SK-N-SH (cell line): ENCODE results near the gene CRISPLD2.

ENCODE experiments used
- CHD2 ChIP-seq: fragments of 150-350 bp; IDR thresholded peaks from 2 replicates; pipeline ENCODE4 v1.6.1; 2018; ENCODE audit warnings: low read length; ENCODE audit not compliant: partially characterized antibody
- FOSL2 ChIP-seq: IDR thresholded peaks from 2 replicates; pipeline ENCODE4 v1.4.0; 2012; ENCODE audit warnings: low read depth, mild to moderate bottlenecking, moderate library complexity, borderline replicate concordance
- GATA2 ChIP-seq: sonication (generic); formaldehyde crosslinking; IDR thresholded peaks from 2 replicates; pipeline ENCODE4 v1.5.0; 2020; ENCODE audit warnings: mild to moderate bottlenecking, missing genetic modification reagents
- PBX3 ChIP-seq: IDR thresholded peaks from 2 replicates; pipeline ENCODE4; 2012
- REST ChIP-seq: IDR thresholded peaks from 2 replicates; pipeline ENCODE4 v1.6.1; 2012; ENCODE audit warnings: mild to moderate bottlenecking, low read depth, low read length, moderate library complexity
- SMC3 ChIP-seq: IDR thresholded peaks from 2 replicates; pipeline ENCODE4 v1.6.1; 2012; ENCODE audit warnings: low read depth, low read length, improper control_type of control experiment
- TF ChIP-seq, protein P1 (sequence below): fragments of 200-600 bp; sonication (generic); IDR thresholded peaks from 2 replicates; pipeline ENCODE4 v1.6.1; 2017; ENCODE audit warnings: antibody characterized with exemption, mild to moderate bottlenecking, moderate library complexity
- TF ChIP-seq, protein P2 (sequence below): IDR thresholded peaks from 2 replicates; pipeline ENCODE4 v1.4.0; 2012; ENCODE audit warnings: low read depth

DNA sequence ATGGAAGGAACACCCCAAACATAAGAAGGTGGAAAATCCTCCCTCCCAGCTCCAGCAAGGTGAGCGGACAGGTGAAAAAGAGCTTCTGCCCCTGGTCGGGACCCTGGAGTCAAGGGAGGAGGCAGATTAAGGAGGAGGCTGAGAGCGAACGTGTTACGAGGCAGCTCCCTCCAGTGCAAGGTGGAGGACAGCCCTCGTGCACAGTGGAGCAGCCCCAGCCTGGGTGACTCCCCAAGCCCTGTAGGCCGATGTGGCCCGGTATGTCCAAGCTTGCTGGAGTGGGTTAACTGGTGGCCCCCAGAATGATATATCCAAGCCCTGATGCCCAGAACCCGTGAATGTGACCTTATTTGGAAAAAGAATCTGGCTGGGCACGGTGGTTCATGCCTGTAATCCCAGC is 15.5 kb upstream of the CRISPLD2 start:
- TF ChIP-seq, protein P1, sequence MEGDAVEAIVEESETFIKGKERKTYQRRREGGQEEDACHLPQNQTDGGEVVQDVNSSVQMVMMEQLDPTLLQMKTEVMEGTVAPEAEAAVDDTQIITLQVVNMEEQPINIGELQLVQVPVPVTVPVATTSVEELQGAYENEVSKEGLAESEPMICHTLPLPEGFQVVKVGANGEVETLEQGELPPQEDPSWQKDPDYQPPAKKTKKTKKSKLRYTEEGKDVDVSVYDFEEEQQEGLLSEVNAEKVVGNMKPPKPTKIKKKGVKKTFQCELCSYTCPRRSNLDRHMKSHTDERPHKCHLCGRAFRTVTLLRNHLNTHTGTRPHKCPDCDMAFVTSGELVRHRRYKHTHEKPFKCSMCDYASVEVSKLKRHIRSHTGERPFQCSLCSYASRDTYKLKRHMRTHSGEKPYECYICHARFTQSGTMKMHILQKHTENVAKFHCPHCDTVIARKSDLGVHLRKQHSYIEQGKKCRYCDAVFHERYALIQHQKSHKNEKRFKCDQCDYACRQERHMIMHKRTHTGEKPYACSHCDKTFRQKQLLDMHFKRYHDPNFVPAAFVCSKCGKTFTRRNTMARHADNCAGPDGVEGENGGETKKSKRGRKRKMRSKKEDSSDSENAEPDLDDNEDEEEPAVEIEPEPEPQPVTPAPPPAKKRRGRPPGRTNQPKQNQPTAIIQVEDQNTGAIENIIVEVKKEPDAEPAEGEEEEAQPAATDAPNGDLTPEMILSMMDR: no peak
- TF ChIP-seq SMC3 (no peak), CHD2 (no peak), GATA2 (CRISPR knock-in tag) (no peak), REST (no peak), PBX3 (no peak), FOSL2 (no peak)
- TF ChIP-seq, protein P2, sequence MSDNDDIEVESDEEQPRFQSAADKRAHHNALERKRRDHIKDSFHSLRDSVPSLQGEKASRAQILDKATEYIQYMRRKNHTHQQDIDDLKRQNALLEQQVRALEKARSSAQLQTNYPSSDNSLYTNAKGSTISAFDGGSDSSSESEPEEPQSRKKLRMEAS: no peak
